ENCODE data around the gene ZBTB7B. TPM values are rescaled to one million over a fixed set of nuclear protein-coding genes. Genes with fewer than 3 reads are reported as not detected.

Gene ZBTB7B
- total and polyA plus RNA-seq, 9 of the 15 experiments (the other 6 are each of a cell fraction or from before 2014, with no cell fraction given), result 0.04 to 46.5 (median 15.2) TPM

DNA sequence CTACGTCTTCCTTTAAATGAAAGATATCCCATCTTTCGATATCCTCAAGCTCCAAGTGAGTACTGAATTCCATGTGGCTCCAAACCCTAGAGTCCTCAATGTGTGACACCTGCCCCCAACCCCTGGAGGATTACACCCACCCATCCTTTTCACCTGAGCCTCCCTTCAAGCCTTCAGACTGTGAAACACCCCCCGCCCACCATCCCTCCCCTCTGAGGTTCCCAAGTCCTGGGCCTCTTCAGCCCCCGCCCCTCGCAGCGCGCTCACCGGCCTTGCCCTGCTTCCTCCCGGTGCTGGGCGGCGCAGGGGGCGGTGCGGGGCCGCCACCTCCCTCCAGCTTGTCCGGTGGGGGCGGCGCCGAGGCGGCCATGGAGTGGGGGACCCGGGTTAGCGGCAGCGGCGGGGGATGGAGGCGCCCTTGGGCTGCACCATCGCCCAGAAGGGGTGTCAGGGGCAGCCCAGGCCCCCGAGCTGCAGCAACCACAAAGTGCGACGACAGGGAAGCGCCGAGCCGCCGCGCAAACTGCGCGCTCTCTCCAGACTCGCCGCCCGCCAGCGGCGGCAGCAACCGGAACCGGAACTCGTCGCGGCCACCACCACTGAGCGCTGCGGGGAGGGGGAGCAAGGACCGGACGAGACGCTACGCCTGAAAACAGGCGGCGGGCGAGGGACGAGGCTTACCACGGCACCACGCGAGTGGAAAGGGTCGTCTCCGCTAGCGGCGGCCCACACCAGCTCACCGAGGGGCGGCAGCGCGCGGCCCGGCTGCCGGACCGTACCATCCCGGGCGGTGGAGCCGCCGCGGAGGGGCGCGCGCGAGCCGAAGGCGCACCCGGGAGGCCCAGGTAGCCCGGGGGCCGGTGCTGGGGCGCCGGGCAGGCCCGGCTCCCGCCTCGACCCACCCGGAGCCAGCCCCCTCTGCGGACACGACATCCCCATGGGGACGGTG, 41.1 kb upstream of the ZBTB7B start, which contains the start of gene PYGO2 (continued):
- TF ChIP-seq FIP1L1 (IDR thresholded peaks at IDR 0.05; ENCODE audit: low read depth, low read length, poor library complexity, severe bottlenecking) (peak; percentile 85), ELF4 (CRISPR knock-in tag; IDR thresholded peaks at IDR 0.05) (no peak), HDGF (IDR thresholded peaks at IDR 0.05) (no peak), ZNF318 (IDR thresholded peaks at IDR 0.05; ENCODE audit: borderline replicate concordance in 1 of 2, low read depth in 1 of 2) (no peak), ZNF79 (CRISPR knock-in tag; IDR thresholded peaks at IDR 0.05; ENCODE audit: low read depth) (no peak), ZNF512 (tag; IDR thresholded peaks at IDR 0.05) (no peak), ZFX (CRISPR knock-in tag; IDR thresholded peaks at IDR 0.05) (no peak; the same call in 1 of the 2 replicates), ZNF444 (CRISPR knock-in tag; IDR thresholded peaks at IDR 0.05) (no peak), NR2C1 (IDR thresholded peaks at IDR 0.05) (no peak), NR2C1 (tag; IDR thresholded peaks at IDR 0.05) (no peak), CSDE1 (IDR thresholded peaks at IDR 0.05) (no peak), ZBTB26 (CRISPR knock-in tag; IDR thresholded peaks at IDR 0.05) (0 out of 2 replicates have a peak, but pooled peaks have one; percentile 6), WHSC1 (IDR thresholded peaks at IDR 0.05; ENCODE audit: low read length) (no peak)
- TF ChIP-seq, protein P1, sequence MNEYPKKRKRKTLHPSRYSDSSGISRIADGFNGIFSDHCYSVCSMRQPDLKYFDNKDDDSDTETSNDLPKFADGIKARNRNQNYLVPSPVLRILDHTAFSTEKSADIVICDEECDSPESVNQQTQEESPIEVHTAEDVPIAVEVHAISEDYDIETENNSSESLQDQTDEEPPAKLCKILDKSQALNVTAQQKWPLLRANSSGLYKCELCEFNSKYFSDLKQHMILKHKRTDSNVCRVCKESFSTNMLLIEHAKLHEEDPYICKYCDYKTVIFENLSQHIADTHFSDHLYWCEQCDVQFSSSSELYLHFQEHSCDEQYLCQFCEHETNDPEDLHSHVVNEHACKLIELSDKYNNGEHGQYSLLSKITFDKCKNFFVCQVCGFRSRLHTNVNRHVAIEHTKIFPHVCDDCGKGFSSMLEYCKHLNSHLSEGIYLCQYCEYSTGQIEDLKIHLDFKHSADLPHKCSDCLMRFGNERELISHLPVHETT (CRISPR knock-in tag; conservative IDR thresholded peaks at IDR 0.05 in 1 of 2, IDR thresholded peaks at IDR 0.05 in 1 of 2), result peak in 1 of 2 experiments; percentile 96; a peak in 2 of 4 replicates

Data from K562 (cell line).